ENCODE data around the gene KIAA0930. TPM values are rescaled to one million over a fixed set of nuclear protein-coding genes. Genes with fewer than 3 reads are reported as not detected.

The KIAA0930 gene
- total RNA-seq, 1 experiment from 2014 or later = 55.5 TPM

- no TSS peak for BruUV-seq (replicated peaks)
- Histone ChIP-seq H3K4me2 (no peak overlapping the region), H3K27me3 (ENCODE audit: insufficient read depth, low read depth) (no peaks in the 10 kb centered on the region), H3K27ac (no peak overlapping the region), H3K9me3 (ENCODE audit: insufficient read depth, low read depth) (no peaks in the 10 kb centered on the region), H2AFZ (no peak overlapping the region), H3F3A (ENCODE audit: insufficient read depth, low read depth) (no peaks in the 10 kb centered on the region), H4K20me1 (ENCODE audit: insufficient read depth) (no peaks in the 10 kb centered on the region; the same call in 1 of the 2 replicates), H3K9me2 (ENCODE audit: insufficient read depth) (no peaks in the 10 kb centered on the region), H3K36me3 (ENCODE audit: low read depth) (no peaks in the 10 kb centered on the region), H3K4me1 (replicated peaks; ENCODE audit: insufficient read depth) (no peaks in the 10 kb centered on the region), H3K4me3 (no peak overlapping the region), H3K79me2 (ENCODE audit: low read depth) (no peaks in the 10 kb centered on the region)
- CTCF ChIA-PET = no interaction called here
- DNase-seq = no peak
- TF ChIP-seq CTCF (conservative IDR thresholded peaks at IDR 0.05) (no peak), EZH2 (IDR thresholded peaks at IDR 0.05; ENCODE audit: low read depth) (no peak)
- intact Hi-C loops (cut with micrococcal nuclease; ENCODE audit: unreplicated experiment) = no loop called here
- POLR2A ChIA-PET (ENCODE audit: unreplicated experiment) = no interaction called here
Measured at GRCh38 chr22:45229181-45229580, 11.5 kb downstream of the KIAA0930 start.

GRCh38 chr22:45228401-45228754 is 12.3 kb downstream of the KIAA0930 start:
- Histone ChIP-seq H2AFZ (no peak overlapping the region), H3K4me1 (replicated peaks; ENCODE audit: insufficient read depth) (no peaks in the 10 kb centered on the region), H3K27ac (no peak overlapping the region), H4K20me1 (ENCODE audit: insufficient read depth) (no peaks in the 10 kb centered on the region; the same call in 1 of the 2 replicates), H3K4me2 (no peak overlapping the region), H3F3A (ENCODE audit: insufficient read depth, low read depth) (no peaks in the 10 kb centered on the region), H3K36me3 (ENCODE audit: low read depth) (no peaks in the 10 kb centered on the region), H3K9me3 (ENCODE audit: insufficient read depth, low read depth) (no peaks in the 10 kb centered on the region), H3K4me3 (no peak overlapping the region), H3K27me3 (ENCODE audit: insufficient read depth, low read depth) (no peaks in the 10 kb centered on the region), H3K79me2 (ENCODE audit: low read depth) (no peaks in the 10 kb centered on the region), H3K9me2 (ENCODE audit: insufficient read depth) (no peaks in the 10 kb centered on the region)
- intact Hi-C loops (cut with micrococcal nuclease; ENCODE audit: unreplicated experiment) = no loop called here
- no TSS peak for BruUV-seq (replicated peaks)
- ChIA-PET POLR2A (ENCODE audit: unreplicated experiment) (no interaction called here), CTCF (no interaction called here)
- no peak for DNase-seq
- TF ChIP-seq CTCF (conservative IDR thresholded peaks at IDR 0.05) = no peak
- no peak for TF ChIP-seq EZH2 (IDR thresholded peaks at IDR 0.05; ENCODE audit: low read depth)

GRCh38 chr22:45227645-45228400 is 12.9 kb downstream of the KIAA0930 start:
- BruUV-seq (replicated peaks) = no TSS peak
- no peaks in the 10 kb centered on the region for H3K4me1 ChIP-seq (replicated peaks; ENCODE audit: insufficient read depth)
- H4K20me1 ChIP-seq (ENCODE audit: insufficient read depth) = no peaks in the 10 kb centered on the region; the same call in 1 of the 2 replicates

More at GRCh38 chr22:45227645-45228400, 12.9 kb downstream of the KIAA0930 start:
- Histone ChIP-seq H3K79me2 (ENCODE audit: low read depth) (no peaks in the 10 kb centered on the region), H3K4me3 (no peak overlapping the region), H3F3A (ENCODE audit: insufficient read depth, low read depth) (no peaks in the 10 kb centered on the region), H3K9me2 (ENCODE audit: insufficient read depth) (no peaks in the 10 kb centered on the region), H3K9me3 (ENCODE audit: insufficient read depth, low read depth) (no peaks in the 10 kb centered on the region), H3K4me2 (no peak overlapping the region), H3K36me3 (ENCODE audit: low read depth) (no peaks in the 10 kb centered on the region), H3K27ac (no peak overlapping the region), H2AFZ (no peak overlapping the region), H3K27me3 (ENCODE audit: insufficient read depth, low read depth) (no peaks in the 10 kb centered on the region)
- ChIA-PET POLR2A (ENCODE audit: unreplicated experiment) (no interaction called here), CTCF (no interaction called here)
- DNase-seq = no peak
- intact Hi-C loops (cut with micrococcal nuclease; ENCODE audit: unreplicated experiment) = no loop called here
- TF ChIP-seq EZH2 (IDR thresholded peaks at IDR 0.05; ENCODE audit: low read depth) (no peak), CTCF (conservative IDR thresholded peaks at IDR 0.05) (no peak)

All from PC-9 (cell line).